ENCODE measurements around the gene ZNF474.

DNA sequence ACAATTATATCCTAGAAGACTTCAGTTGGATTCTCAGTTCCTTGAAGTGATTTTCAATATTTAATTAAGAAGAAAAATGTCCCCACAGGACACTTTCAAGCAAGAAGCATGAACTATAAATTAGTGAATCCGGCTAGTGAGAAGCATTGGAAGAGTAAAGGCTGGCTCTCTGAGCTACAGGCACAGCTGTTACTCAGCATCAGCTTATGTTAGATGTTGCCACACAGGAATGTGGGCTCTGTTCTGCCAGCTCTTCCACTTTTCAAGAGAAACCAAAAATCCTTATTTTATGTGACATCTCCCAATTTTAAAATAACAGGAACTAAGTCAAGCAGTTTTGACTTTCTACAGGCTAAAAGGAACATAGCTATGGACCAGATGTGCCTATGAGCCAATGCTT, 14.9 kb downstream of the ZNF474 start:
- no peak for TF ChIP-seq CTCF (conservative IDR thresholded peaks at IDR 0.05; ENCODE audit: low read depth, low read length)
- TF ChIP-seq EZH2 (IDR thresholded peaks at IDR 0.05; ENCODE audit: low read length, unreplicated experiment), result no peak
- no peak for TF ChIP-seq EZH2phosphoT487 (IDR thresholded peaks at IDR 0.05; ENCODE audit: borderline replicate concordance, low read length)

All from PC-3 (cell line).